ENCODE results near the gene SETD7.

GRCh38 chr4:139558235-139559088 lies 2.4 kb upstream of the SETD7 start:
- TF ChIP-seq CTCF (IDR thresholded peaks at IDR 0.05) (no peak), POLR2A (IDR thresholded peaks at IDR 0.05) (no peak)

Measured in esophagus squamous epithelium (tissue), 4 donors.